NCI-H2029 (cell line): ENCODE data around the gene GABRA5.
"Not testable (repeated sequence)": the region's sequence is repeated elsewhere in the genome, so short reads cannot be mapped to it uniquely, and the experiment has no call there.

Experiments used
- DNase-seq: peaks from one replicate; lab custom pipeline; 2025; lab: John Stamatoyannopoulos, UW

GABRA5 gene

GRCh38 chr15:26866298-26867199 lies at the start of gene GABRA5:
Gene GABRA5, plus strand, starts transcription at chr15:26867062. Its CDS starts 2,187 bp downstream, at chr15:26869249.
- peak; percentile 33 for DNase-seq

GRCh38 chr15:26831191-26831590 lies 35.7 kb upstream of the GABRA5 start:
- not testable (repeated sequence) for DNase-seq

DNA sequence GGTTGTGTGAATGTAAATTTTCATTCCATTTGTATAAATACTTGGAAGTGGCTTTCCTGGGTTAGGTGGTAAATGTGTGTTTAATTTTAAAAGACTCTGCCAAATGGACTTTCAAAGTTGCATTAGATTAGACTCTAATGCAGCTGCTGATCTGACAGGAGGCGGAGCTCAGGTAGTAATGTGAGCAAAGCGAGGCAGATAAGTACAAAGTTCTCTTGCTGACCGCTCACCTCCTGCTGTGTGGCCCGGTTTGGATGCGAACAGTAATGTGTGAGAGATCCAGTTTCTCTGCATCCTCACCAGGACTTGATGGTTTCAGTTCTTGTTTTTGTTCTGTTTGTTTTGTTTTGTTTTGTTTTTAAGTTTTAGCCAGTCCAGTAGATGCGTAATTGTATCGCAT lies 34.9 kb upstream of the GABRA5 start:
- no peak for DNase-seq

GRCh38 chr15:26838742-26839460 lies 28.0 kb upstream of the GABRA5 start:
- peak; percentile 10 for DNase-seq

GRCh38 chr15:26841514-26841913 lies 25.3 kb upstream of the GABRA5 start:
- no peak for DNase-seq

DNA sequence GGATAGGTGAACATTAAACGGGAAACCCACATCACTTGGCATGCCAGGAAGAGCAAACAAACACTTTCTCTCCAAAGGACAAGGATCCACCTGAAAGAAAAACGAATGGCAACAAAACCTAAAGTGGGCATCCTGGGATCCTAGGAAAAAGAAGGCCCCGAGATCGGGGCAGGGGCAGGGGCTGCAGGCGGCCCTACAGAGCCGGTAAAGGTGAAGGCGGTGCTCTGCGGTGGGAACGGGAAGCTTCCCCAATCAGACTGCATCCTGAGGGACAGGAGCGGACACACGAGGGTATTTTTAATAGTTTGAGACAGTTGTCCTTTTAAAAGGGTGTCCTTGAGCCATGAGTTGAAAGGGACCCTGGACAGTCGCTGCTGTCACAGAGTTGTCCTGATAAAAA lies 24.9 kb upstream of the GABRA5 start:
- DNase-seq, result no peak

- DNase-seq, result no peak
Measured at GRCh38 chr15:26842391-26842790, 24.5 kb upstream of the GABRA5 start.

GRCh38 chr15:26844901-26845300 lies 22.0 kb upstream of the GABRA5 start:
- no peak for DNase-seq

DNA sequence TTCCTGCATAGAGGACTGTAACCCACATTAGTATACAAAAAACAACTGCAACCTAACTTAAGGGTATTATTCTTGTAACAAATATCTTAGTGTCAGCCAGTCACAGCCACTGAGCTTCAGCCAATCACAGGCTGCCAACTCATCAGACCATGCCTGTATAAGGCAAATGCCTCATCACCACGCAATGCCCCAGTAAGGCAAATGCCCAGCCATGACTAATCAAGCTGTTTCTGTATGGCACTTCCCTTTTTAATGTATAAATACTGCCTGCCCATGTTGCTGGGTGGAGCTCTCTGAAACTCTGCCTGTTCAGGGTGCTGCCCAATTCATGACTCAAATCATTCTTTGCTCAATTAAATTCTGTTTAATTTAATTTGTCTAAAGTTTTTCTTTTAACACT lies 18.4 kb upstream of the GABRA5 start:
- DNase-seq, result no peak

DNA sequence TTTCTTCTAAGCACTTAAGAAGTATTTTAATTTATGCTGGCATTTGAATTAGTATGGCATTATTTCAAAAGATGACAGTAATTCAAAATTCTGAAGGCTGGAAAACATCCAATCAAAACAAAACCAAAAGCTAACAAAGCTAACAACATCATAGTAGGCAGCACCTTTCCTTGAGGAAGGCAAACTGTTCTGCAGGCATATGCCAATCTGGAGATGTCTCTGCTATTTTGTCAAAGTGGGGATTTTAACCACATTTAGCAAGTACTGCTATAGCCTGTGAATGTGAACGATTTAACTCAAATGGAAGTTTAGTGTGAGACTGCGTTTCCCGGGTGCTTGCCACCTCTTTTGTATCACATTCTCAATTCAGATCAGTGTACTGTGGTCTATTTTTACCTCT lies 16.7 kb upstream of the GABRA5 start:
- no peak for DNase-seq

DNA sequence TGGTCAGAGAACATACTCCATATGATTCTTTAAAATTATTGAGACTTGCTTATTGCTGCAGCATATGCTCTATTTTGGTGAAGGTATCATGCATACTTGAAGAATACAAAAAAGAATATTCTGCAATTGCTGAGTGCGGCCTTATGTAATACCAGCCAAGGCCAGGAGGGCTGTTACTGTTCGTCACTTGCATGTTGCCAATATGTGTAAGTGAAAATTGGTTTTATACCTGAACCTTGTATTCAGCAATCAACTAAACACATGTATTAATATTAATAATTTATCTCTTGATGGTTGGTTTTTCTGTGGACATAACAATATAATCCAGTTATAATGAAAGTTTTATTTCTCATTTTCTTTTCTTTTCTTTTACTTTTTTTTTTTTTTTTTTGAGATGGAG lies 13.9 kb upstream of the GABRA5 start:
- DNase-seq, result no peak

DNA sequence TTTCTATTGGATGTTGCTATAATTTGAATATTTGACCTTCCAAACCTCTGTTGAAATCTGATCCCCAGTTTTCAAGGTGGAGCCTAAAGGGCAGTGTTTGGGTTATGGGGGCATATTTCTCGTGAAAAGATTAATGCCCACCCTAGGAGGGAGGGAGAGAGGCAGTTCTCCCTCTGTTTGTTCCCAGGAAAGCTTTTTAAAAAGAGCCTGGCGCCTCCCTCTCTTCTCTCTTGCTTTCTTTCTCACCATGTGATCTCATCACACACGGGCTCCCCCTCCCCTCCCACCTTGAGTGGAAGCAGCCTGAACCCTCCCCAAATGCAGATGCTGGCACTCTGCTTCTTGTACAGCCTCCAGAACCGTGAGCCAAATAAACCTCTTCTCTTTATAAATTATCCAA lies 12.4 kb upstream of the GABRA5 start:
- no peak for DNase-seq

DNA sequence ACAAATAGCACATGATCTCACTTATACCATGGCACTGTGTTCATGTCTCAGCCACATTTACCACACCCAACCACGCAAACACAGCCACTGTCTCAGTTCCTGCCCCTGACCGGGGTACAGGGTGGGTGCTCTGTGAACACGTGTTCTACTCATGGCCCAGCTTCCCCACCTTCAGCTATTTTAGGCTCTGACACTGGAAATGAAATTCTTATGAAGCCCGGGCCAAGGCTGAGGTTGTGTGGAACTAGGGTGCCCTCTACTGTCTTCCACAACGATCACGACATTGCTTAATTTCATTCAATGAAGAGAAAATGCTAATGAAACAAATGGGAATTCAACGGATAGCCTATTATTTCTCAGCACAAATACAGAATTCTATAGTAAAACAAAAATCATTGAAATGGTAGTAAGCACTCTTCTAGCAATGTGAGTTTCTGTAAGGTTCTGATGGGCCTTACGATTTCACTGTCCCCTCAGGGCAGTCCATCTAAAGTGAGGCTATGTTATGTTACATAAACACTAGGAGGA lies 2.1 kb upstream of the GABRA5 start:
- peak; percentile 15 for DNase-seq

GRCh38 chr15:26867200-26868007 lies 542 bp downstream of the GABRA5 start:
- DNase-seq, result no peak

GRCh38 chr15:26868029-26868685 lies 1.3 kb downstream of the GABRA5 start:
- no peak for DNase-seq

GRCh38 chr15:26869628-26870027 lies 2.8 kb downstream of the GABRA5 start:
- DNase-seq, result no peak

- DNase-seq, result no peak
Measured at GRCh38 chr15:26870346-26870745, 3.5 kb downstream of the GABRA5 start.

DNA sequence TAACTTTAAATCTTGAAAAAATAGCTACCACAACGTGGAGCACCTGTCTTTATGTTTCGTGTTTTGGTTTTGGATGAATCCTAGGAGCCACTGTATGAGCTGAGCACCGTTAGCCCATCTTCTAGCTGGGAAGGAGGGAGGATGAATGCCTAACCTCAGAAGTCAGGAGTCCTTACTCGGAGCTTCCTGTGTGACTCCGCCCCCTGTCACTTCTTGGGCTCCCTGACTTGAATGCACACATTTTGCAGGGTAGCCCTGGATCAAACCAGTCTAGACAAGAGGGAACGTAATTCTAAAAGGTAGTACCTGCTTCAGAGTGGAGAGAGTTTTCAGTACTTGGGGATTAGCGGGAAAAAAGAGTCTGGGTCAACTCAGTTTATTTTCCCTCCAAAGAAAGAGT lies 5.3 kb downstream of the GABRA5 start:
- DNase-seq, result no peak

GRCh38 chr15:26873846-26874245 lies 7.0 kb downstream of the GABRA5 start:
- DNase-seq, result no peak

DNA sequence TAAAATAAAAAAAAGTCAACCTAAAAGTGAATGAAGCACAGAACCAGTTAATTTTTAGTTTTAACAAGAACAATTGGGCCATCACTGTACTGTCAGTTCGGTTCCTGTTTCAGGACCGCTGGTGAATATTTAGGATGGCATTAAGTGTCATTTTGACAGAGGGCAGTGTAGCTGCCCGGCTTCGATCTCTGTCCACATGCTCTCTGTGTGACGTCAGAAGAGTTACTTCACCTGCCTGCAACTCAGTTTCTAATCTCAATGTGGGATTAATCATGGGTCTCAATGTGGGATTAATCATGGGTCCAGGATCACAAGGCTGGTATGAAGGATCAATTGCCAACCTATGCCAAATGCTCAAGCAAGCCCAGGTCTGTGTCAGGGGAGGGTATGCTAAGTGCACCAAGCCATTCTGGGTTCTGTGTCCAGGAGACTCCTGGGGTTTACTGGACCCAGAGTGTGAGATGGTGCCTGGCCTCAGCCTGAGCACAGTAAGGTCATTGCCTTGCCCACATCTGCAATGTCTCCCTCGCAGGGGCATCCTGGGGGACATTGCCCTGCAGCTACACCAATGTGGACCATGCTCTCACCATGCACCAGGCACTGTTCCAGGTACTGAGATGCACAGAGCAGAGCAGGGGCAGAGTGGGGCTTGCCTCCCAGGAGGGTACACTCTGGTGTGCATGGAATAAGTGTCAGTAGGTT lies 8.1 kb downstream of the GABRA5 start:
- no peak for DNase-seq

DNA sequence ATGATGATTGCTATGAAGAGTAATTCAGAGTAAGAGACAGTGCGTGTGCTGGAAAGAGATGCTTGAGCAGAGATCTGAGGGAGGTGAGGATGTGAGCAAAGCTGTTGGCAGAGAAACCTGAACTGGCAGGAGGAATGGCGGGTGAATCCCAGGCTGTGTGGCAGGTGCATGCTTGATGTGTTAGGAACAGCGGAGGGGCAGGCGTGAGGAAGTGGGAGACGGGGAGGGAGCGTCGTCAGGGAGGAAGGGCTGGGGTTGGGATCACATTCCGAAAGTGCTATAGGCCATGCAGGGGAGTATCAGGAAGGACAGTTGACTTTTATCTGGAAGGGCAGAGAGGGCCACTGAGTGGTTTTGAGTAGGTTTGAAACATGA lies 8.6 kb downstream of the GABRA5 start:
- peak; percentile 27 for DNase-seq
